ENCODE data around the gene OPCML. TPM values are rescaled to one million over a fixed set of nuclear protein-coding genes. Genes with fewer than 3 reads are reported as not detected.

The OPCML gene
- total RNA-seq, 5 donors from 2014 or later (not counting 1 experiment from before 2014, with no cell fraction given), result not detected

- ChIA-PET CTCF (interaction anchor here (0.5 kb wide), 2 partner anchors 28 to 1112 kb away, joined by 5 read pairs; no protein-coding TSS in a partner anchor), POLR2A (no interaction called here)
- Histone ChIP-seq H3K9me3 (no peaks in the 10 kb centered on the region), H3K4me1 (ENCODE audit: control insufficient read depth in 1 of 2, extremely low read depth in 1 of 2, insufficient read depth in 2 of 2, low read length in 2 of 2) (no peaks in the 10 kb centered on the region), H3K27me3 (replicated peaks in 1 of 2; ENCODE audit: control insufficient read depth in 2 of 2, extremely low read depth in 1 of 2, insufficient read depth in 2 of 2, low read length in 1 of 2) (no peaks in the 10 kb centered on the region), H3K36me3 (ENCODE audit: control insufficient read depth in 2 of 2, extremely low read depth in 1 of 2, insufficient read depth in 1 of 2, low read length in 1 of 2) (no peaks in the 10 kb centered on the region), H3K27ac (ENCODE audit: low read length) (no peak overlapping the region), H3K4me3 (ENCODE audit: control insufficient read depth in 1 of 2, extremely low read depth in 1 of 2, low read length in 1 of 2) (no peak overlapping the region)
- Mint-ChIP-seq H3K9me3 (peaks cover 2 to 13% (median 8%) of the 10 kb centered on the region in 3 donors), H3K27ac (no peak overlapping the region), H3K27me3 (no peaks in the 10 kb centered on the region), H3K4me1 (no peaks in the 10 kb centered on the region), H3K36me3 (no peaks in the 10 kb centered on the region), H3K4me3 (no peak overlapping the region)
- DNase-seq (no peak), ATAC-seq (replicated peaks in 1 of 4) (no peak)
- WGBS (ENCODE audit: insufficient coverage), result 66% methylated on average over 3 of the region's 3 CpGs
These were observed 1068.9 kb downstream of the OPCML start for GRCh38 chr11:132463295-132464002.

GRCh38 chr11:132459736-132460135 is 1072.6 kb downstream of the OPCML start:
- no peak overlapping the region for H3K4me3 ChIP-seq (ENCODE audit: control insufficient read depth in 1 of 2, extremely low read depth in 1 of 2, low read length in 1 of 2)
- Mint-ChIP-seq H3K36me3 (no peaks in the 10 kb centered on the region), H3K9me3 (peaks cover 2 to 14% (median 13%) of the 10 kb centered on the region in 3 donors), H3K4me1 (no peaks in the 10 kb centered on the region), H3K27me3 (no peaks in the 10 kb centered on the region), H3K27ac (no peak overlapping the region), H3K4me3 (no peak overlapping the region)
- H3K4me1 ChIP-seq (ENCODE audit: control insufficient read depth in 1 of 2, extremely low read depth in 1 of 2, insufficient read depth in 2 of 2, low read length in 2 of 2), result no peaks in the 10 kb centered on the region
- no peak for DNase-seq
- ChIA-PET CTCF (interaction anchor here in 1 of 2 donors (1.1 kb wide), 1 partner anchor 25 kb away, joined by 3 read pairs; no protein-coding TSS in a partner anchor), POLR2A (no interaction called here)
- H3K27me3 ChIP-seq (replicated peaks in 1 of 2; ENCODE audit: control insufficient read depth in 2 of 2, extremely low read depth in 1 of 2, insufficient read depth in 2 of 2, low read length in 1 of 2), result no peaks in the 10 kb centered on the region
- WGBS (ENCODE audit: insufficient coverage), result 80% methylated on average over 1 of the region's 1 CpG
- no peaks in the 10 kb centered on the region for H3K9me3 ChIP-seq
- no peak for ATAC-seq (replicated peaks in 1 of 4)
- no peak overlapping the region for H3K27ac ChIP-seq (ENCODE audit: low read length)
- H3K36me3 ChIP-seq (ENCODE audit: control insufficient read depth in 2 of 2, extremely low read depth in 1 of 2, insufficient read depth in 1 of 2, low read length in 1 of 2), result no peaks in the 10 kb centered on the region

- Mint-ChIP-seq H3K9me3 (peaks cover 2 to 13% (median 12%) of the 10 kb centered on the region in 3 donors), H3K4me3 (no peak overlapping the region), H3K27ac (no peak overlapping the region), H3K27me3 (no peaks in the 10 kb centered on the region), H3K4me1 (no peaks in the 10 kb centered on the region), H3K36me3 (no peaks in the 10 kb centered on the region)
- no CpG with 5 or more reads among the region's 2 CpGs for WGBS (ENCODE audit: insufficient coverage)
- Histone ChIP-seq H3K4me1 (ENCODE audit: control insufficient read depth in 1 of 2, extremely low read depth in 1 of 2, insufficient read depth in 2 of 2, low read length in 2 of 2) (no peaks in the 10 kb centered on the region), H3K27ac (ENCODE audit: low read length) (no peak overlapping the region), H3K9me3 (no peaks in the 10 kb centered on the region), H3K4me3 (ENCODE audit: control insufficient read depth in 1 of 2, extremely low read depth in 1 of 2, low read length in 1 of 2) (no peak overlapping the region), H3K36me3 (ENCODE audit: control insufficient read depth in 2 of 2, extremely low read depth in 1 of 2, insufficient read depth in 1 of 2, low read length in 1 of 2) (no peaks in the 10 kb centered on the region), H3K27me3 (replicated peaks in 1 of 2; ENCODE audit: control insufficient read depth in 2 of 2, extremely low read depth in 1 of 2, insufficient read depth in 2 of 2, low read length in 1 of 2) (no peaks in the 10 kb centered on the region)
- ATAC-seq (replicated peaks in 1 of 4), result no peak
- no peak for DNase-seq
- POLR2A ChIA-PET, result no interaction called here
- CTCF ChIA-PET, result no interaction called here
These were observed 1074.9 kb downstream of the OPCML start for GRCh38 chr11:132457445-132457844.

- no peaks in the 10 kb centered on the region for H3K27me3 ChIP-seq (replicated peaks in 1 of 2; ENCODE audit: control insufficient read depth in 2 of 2, extremely low read depth in 1 of 2, insufficient read depth in 2 of 2, low read length in 1 of 2)
- H3K27ac Mint-ChIP-seq, result no peak overlapping the region
- H3K9me3 Mint-ChIP-seq, result peaks cover 2 to 13% (median 12%) of the 10 kb centered on the region in 3 donors
- no peaks in the 10 kb centered on the region for H3K36me3 Mint-ChIP-seq
- DNase-seq, result no peak
- no peaks in the 10 kb centered on the region for H3K27me3 Mint-ChIP-seq
- 51% methylated on average over 5 of the region's 8 CpGs for WGBS (ENCODE audit: insufficient coverage)
- no peak overlapping the region for H3K4me3 Mint-ChIP-seq
- H3K27ac ChIP-seq (ENCODE audit: low read length), result no peak overlapping the region
- CTCF ChIA-PET, result no interaction called here
- ATAC-seq (replicated peaks in 1 of 4), result no peak
- no peak overlapping the region for H3K4me3 ChIP-seq (ENCODE audit: control insufficient read depth in 1 of 2, extremely low read depth in 1 of 2, low read length in 1 of 2)
- POLR2A ChIA-PET, result no interaction called here
- no peaks in the 10 kb centered on the region for H3K9me3 ChIP-seq
- H3K4me1 ChIP-seq (ENCODE audit: control insufficient read depth in 1 of 2, extremely low read depth in 1 of 2, insufficient read depth in 2 of 2, low read length in 2 of 2), result no peaks in the 10 kb centered on the region
- no peaks in the 10 kb centered on the region for H3K4me1 Mint-ChIP-seq
- no peaks in the 10 kb centered on the region for H3K36me3 ChIP-seq (ENCODE audit: control insufficient read depth in 2 of 2, extremely low read depth in 1 of 2, insufficient read depth in 1 of 2, low read length in 1 of 2)
These were observed 1075.5 kb downstream of the OPCML start for GRCh38 chr11:132456751-132457328.

DNA sequence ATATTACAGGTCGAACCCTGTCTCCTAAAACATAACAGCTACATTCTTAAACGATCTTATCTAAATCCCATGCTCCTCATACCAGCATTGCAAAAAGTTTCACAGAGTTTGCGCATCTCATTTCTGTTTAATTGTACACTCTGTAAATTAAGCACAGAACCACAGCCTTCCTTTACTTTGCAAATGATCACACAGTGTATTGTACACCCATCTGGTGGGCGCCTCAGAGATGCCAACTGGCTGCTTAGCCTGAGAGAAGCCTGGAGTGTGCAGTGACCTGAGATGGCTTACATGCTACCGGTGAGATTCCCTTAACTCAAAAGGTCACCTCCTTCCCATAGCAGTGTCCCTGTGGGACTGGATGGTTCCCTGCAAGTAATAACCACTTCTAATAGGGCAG is 1077.3 kb downstream of the OPCML start:
- POLR2A ChIA-PET, result no interaction called here
- Mint-ChIP-seq H3K27me3 (no peaks in the 10 kb centered on the region), H3K27ac (no peak overlapping the region), H3K4me1 (no peaks in the 10 kb centered on the region), H3K36me3 (no peaks in the 10 kb centered on the region), H3K4me3 (no peak overlapping the region), H3K9me3 (peaks cover 0 to 17% (median 0%) of the 10 kb centered on the region in 3 donors)
- no peaks in the 10 kb centered on the region for H3K4me1 ChIP-seq (ENCODE audit: control insufficient read depth in 1 of 2, extremely low read depth in 1 of 2, insufficient read depth in 2 of 2, low read length in 2 of 2)
- 100% methylated on average over 2 of the region's 5 CpGs for WGBS (ENCODE audit: insufficient coverage)
- H3K27me3 ChIP-seq (replicated peaks in 1 of 2; ENCODE audit: control insufficient read depth in 2 of 2, extremely low read depth in 1 of 2, insufficient read depth in 2 of 2, low read length in 1 of 2), result no peaks in the 10 kb centered on the region
- no peak for ATAC-seq (replicated peaks in 1 of 4)
- CTCF ChIA-PET, result no interaction called here
- DNase-seq, result no peak
- no peak overlapping the region for H3K4me3 ChIP-seq (ENCODE audit: control insufficient read depth in 1 of 2, extremely low read depth in 1 of 2, low read length in 1 of 2)
- H3K27ac ChIP-seq (ENCODE audit: low read length), result no peak overlapping the region
- no peaks in the 10 kb centered on the region for H3K36me3 ChIP-seq (ENCODE audit: control insufficient read depth in 2 of 2, extremely low read depth in 1 of 2, insufficient read depth in 1 of 2, low read length in 1 of 2)
- no peaks in the 10 kb centered on the region for H3K9me3 ChIP-seq

DNA sequence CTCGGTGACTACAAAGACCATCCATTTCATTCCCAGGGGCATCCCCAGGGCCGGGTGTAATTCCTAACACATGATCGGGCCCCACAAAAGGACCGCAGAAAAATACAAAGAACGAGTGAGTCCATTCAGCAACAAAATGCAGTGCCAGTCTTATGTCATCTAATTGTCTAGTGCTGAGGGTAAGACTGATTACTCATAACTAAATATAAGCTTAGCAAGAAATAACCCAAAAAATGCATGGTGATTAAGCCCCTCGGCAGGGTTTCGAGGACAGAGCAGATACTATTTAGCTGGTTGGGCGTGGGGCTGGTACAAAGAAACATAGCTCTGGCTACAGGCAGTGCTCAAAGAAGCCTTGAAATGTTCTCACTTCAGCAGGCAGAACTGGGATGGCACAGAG is 1078.9 kb downstream of the OPCML start:
- no peak for ATAC-seq (replicated peaks in 1 of 4)

More for the DNA sequence above, 1078.9 kb downstream of the OPCML start:
- POLR2A ChIA-PET, result no interaction called here
- Histone ChIP-seq H3K27me3 (replicated peaks in 1 of 2; ENCODE audit: control insufficient read depth in 2 of 2, extremely low read depth in 1 of 2, insufficient read depth in 2 of 2, low read length in 1 of 2) (no peaks in the 10 kb centered on the region), H3K4me3 (ENCODE audit: control insufficient read depth in 1 of 2, extremely low read depth in 1 of 2, low read length in 1 of 2) (no peak overlapping the region), H3K9me3 (no peaks in the 10 kb centered on the region), H3K27ac (ENCODE audit: low read length) (no peak overlapping the region), H3K4me1 (ENCODE audit: control insufficient read depth in 1 of 2, extremely low read depth in 1 of 2, insufficient read depth in 2 of 2, low read length in 2 of 2) (no peaks in the 10 kb centered on the region), H3K36me3 (ENCODE audit: control insufficient read depth in 2 of 2, extremely low read depth in 1 of 2, insufficient read depth in 1 of 2, low read length in 1 of 2) (no peaks in the 10 kb centered on the region)
- Mint-ChIP-seq H3K4me1 (no peaks in the 10 kb centered on the region), H3K4me3 (no peak overlapping the region), H3K9me3 (peaks cover 0 to 13% (median 4%) of the 10 kb centered on the region in 3 donors), H3K27me3 (no peaks in the 10 kb centered on the region), H3K27ac (no peak overlapping the region), H3K36me3 (no peaks in the 10 kb centered on the region)
- 70% methylated on average over 2 of the region's 8 CpGs for WGBS (ENCODE audit: insufficient coverage)
- CTCF ChIA-PET, result no interaction called here
- no peak for DNase-seq
